ENCODE measurements around the gene PLK2. TPM values are rescaled to one million over a fixed set of nuclear protein-coding genes. Genes with fewer than 3 reads are reported as not detected.

PLK2 gene
- total RNA-seq, 4 donors from 2014 or later, result 75.6 to 329 (median 147) TPM

GRCh38 chr5:58412932-58413331 lies 47.0 kb downstream of the PLK2 start:
- Histone ChIP-seq H3K9me3 (no peaks in the 10 kb centered on the region), H3K27ac (no peak overlapping the region), H3K36me3 (no peaks in the 10 kb centered on the region), H3K27me3 (no peaks in the 10 kb centered on the region), H3K4me3 (no peak overlapping the region), H3K4me1 (no peaks in the 10 kb centered on the region)
- DNase-seq, result no peak
- intact Hi-C loops (cut with DNase I; ENCODE audit: low total_unique reads), result no loop called here
- TF ChIP-seq POLR2A (IDR thresholded peaks at IDR 0.05) (no peak), CTCF (IDR thresholded peaks at IDR 0.05) (no peak)

GRCh38 chr5:58412081-58412480 lies 47.8 kb downstream of the PLK2 start:
- no peaks in the 10 kb centered on the region for H3K9me3 ChIP-seq

GRCh38 chr5:58411372-58411771 lies 48.5 kb downstream of the PLK2 start:
- intact Hi-C loops (cut with DNase I; ENCODE audit: low total_unique reads), result no loop called here
- no peak overlapping the region for H3K27ac ChIP-seq
- H3K27me3 ChIP-seq, result no peaks in the 10 kb centered on the region
- DNase-seq, result no peak
- no peak for TF ChIP-seq POLR2A (IDR thresholded peaks at IDR 0.05)
- TF ChIP-seq CTCF (IDR thresholded peaks at IDR 0.05), result no peak
- H3K9me3 ChIP-seq, result no peaks in the 10 kb centered on the region
- H3K36me3 ChIP-seq, result no peaks in the 10 kb centered on the region
- no peaks in the 10 kb centered on the region for H3K4me1 ChIP-seq
- no peak overlapping the region for H3K4me3 ChIP-seq

More at GRCh38 chr5:58412081-58412480, 47.8 kb downstream of the PLK2 start:
- TF ChIP-seq POLR2A (IDR thresholded peaks at IDR 0.05), result no peak
- no peak for TF ChIP-seq CTCF (IDR thresholded peaks at IDR 0.05)
- Histone ChIP-seq H3K36me3 (no peaks in the 10 kb centered on the region), H3K27me3 (no peaks in the 10 kb centered on the region), H3K4me1 (no peaks in the 10 kb centered on the region), H3K4me3 (no peak overlapping the region), H3K27ac (no peak overlapping the region)
- no peak for DNase-seq
- intact Hi-C loops (cut with DNase I; ENCODE audit: low total_unique reads), result no loop called here

GRCh38 chr5:58410441-58410840 lies 49.4 kb downstream of the PLK2 start:
- no peak for DNase-seq
- H3K27me3 ChIP-seq, result no peaks in the 10 kb centered on the region
- H3K36me3 ChIP-seq, result no peaks in the 10 kb centered on the region
- H3K27ac ChIP-seq, result no peak overlapping the region
- H3K4me1 ChIP-seq, result no peaks in the 10 kb centered on the region
- intact Hi-C loops (cut with DNase I; ENCODE audit: low total_unique reads), result no loop called here
- TF ChIP-seq CTCF (IDR thresholded peaks at IDR 0.05) (no peak), POLR2A (IDR thresholded peaks at IDR 0.05) (no peak)
- no peaks in the 10 kb centered on the region for H3K9me3 ChIP-seq
- H3K4me3 ChIP-seq, result no peak overlapping the region

- intact Hi-C loops (cut with DNase I; ENCODE audit: low total_unique reads), result no loop called here
- Histone ChIP-seq H3K27me3 (no peaks in the 10 kb centered on the region), H3K36me3 (no peaks in the 10 kb centered on the region), H3K4me3 (no peak overlapping the region), H3K4me1 (no peaks in the 10 kb centered on the region), H3K27ac (no peak overlapping the region), H3K9me3 (no peaks in the 10 kb centered on the region)
- DNase-seq, result no peak
- TF ChIP-seq CTCF (IDR thresholded peaks at IDR 0.05) (no peak), POLR2A (IDR thresholded peaks at IDR 0.05) (no peak)
Observed at GRCh38 chr5:58407042-58407719, 52.7 kb downstream of the PLK2 start.

All from uterus (tissue), 4 donors.